ENCODE data around the gene GMCL1. TPM values are rescaled to one million over a fixed set of nuclear protein-coding genes. Genes with fewer than 3 reads are reported as not detected.

The GMCL1 gene
- total and polyA plus RNA-seq, 9 of the 15 experiments (the other 6 are each of a cell fraction or from before 2014, with no cell fraction given) = 7.0 to 27.3 (median 15.4) TPM

- TF ChIP-seq ZNF407 (IDR thresholded peaks at IDR 0.05; ENCODE audit: low read depth) (no peak), CCAR2 (IDR thresholded peaks at IDR 0.05; ENCODE audit: low read depth, low read length) (no peak), MNT (conservative IDR thresholded peaks at IDR 0.05) (no peak), ZNF121 (CRISPR knock-in tag; conservative IDR thresholded peaks at IDR 0.05) (no peak), KHSRP (IDR thresholded peaks at IDR 0.05) (no peak), HNRNPK (IDR thresholded peaks at IDR 0.05; ENCODE audit: low read depth, low read length, poor library complexity, severe bottlenecking) (no peak), ETV1 (tag; conservative IDR thresholded peaks at IDR 0.05; ENCODE audit: low read depth) (no peak; the same call in 1 of the 2 replicates), NCOR1 (IDR thresholded peaks at IDR 0.05) (no peak), YBX1 (IDR thresholded peaks at IDR 0.05) (no peak), RAD51 (IDR thresholded peaks at IDR 0.05; ENCODE audit: borderline replicate concordance, low read depth) (no peak), FOXM1 (IDR thresholded peaks at IDR 0.05; ENCODE audit: low read depth) (no peak), FOXM1 (CRISPR knock-in tag; IDR thresholded peaks at IDR 0.05; ENCODE audit: low read depth) (no peak; the same call in 1 of the 2 replicates), UBTF (IDR thresholded peaks at IDR 0.05; ENCODE audit: borderline replicate concordance in 1 of 2, low read depth in 2 of 2, low read length in 2 of 2) (peak in 1 of 2 experiments; percentile 37; a peak in 1 of 4 replicates), RBBP5 (IDR thresholded peaks at IDR 0.05; ENCODE audit: borderline replicate concordance, insufficient read depth, low read length, poor library complexity, severe bottlenecking) (peak; percentile 80), TRIM28 (IDR thresholded peaks at IDR 0.05) (no peak)
These were observed 815 bp downstream of the GMCL1 start (continued) for GRCh38 chr2:69830045-69830905.
